DOHH2 (cell line): ENCODE measurements around the gene IGF2BP3.

Experiments
- H3F3A ChIP-seq: fragments of 200-600 bp; sonication (generic), shearing (Covaris generic); 2 replicates; pipeline ENCODE4 v1.6.0; 2016; ENCODE audit warnings: antibody characterized with exemption, mild to moderate bottlenecking; ENCODE audit not compliant: control insufficient read depth, insufficient read depth
- H3K27ac ChIP-seq: fragments of 200-600 bp; sonication (generic); 2 replicates; pipeline ENCODE4 v1.5.1; 2014; ENCODE audit warnings: low read depth, mild to moderate bottlenecking, low read length, moderate library complexity
- H3K27me3 ChIP-seq: fragments of 200-600 bp; sonication (generic); 2 replicates; pipeline ENCODE4 v1.6.1; 2014; ENCODE audit warnings: mild to moderate bottlenecking, low read length, mixed read lengths; ENCODE audit not compliant: control insufficient read depth
- H3K36me3 ChIP-seq: fragments of 200-600 bp; sonication (generic); 2 replicates; pipeline ENCODE4 v1.6.1; 2014; ENCODE audit warnings: mild to moderate bottlenecking, low read length, moderate library complexity, mixed read lengths; ENCODE audit not compliant: control insufficient read depth
- H3K4me1 ChIP-seq: fragments of 200-600 bp; sonication (generic); 2 replicates; pipeline ENCODE4 v1.6.1; 2014; ENCODE audit warnings: mild to moderate bottlenecking, low read length, mixed read lengths; ENCODE audit not compliant: control insufficient read depth
- H3K4me2 ChIP-seq: fragments of 200-600 bp; sonication (generic); 2 replicates; pipeline ENCODE4 v1.6.0; 2014; ENCODE audit warnings: mild to moderate bottlenecking, low read length, moderate library complexity
- H3K4me3 ChIP-seq: fragments of 200-600 bp; sonication (generic); 2 replicates; pipeline ENCODE4 v1.5.1; 2014; ENCODE audit warnings: mild to moderate bottlenecking, low read length, mixed read lengths
- H3K79me2 ChIP-seq: fragments of 200-600 bp; sonication (generic); 2 replicates; pipeline ENCODE4 v1.6.1; 2014; ENCODE audit warnings: mild to moderate bottlenecking, low read length, mixed read lengths; ENCODE audit not compliant: control insufficient read depth
- H3K9me2 ChIP-seq: fragments of 200-600 bp; sonication (generic); replicated peaks from 2 replicates; pipeline ENCODE4 v1.6.1; 2014; ENCODE audit warnings: mild to moderate bottlenecking, low read length, mixed read lengths; ENCODE audit not compliant: control insufficient read depth
- H3K9me3 ChIP-seq: fragments of 200-600 bp; sonication (generic); 2 replicates; pipeline ENCODE4 v1.6.1; 2014; ENCODE audit warnings: antibody characterized with exemption, low read length, mixed read lengths; ENCODE audit not compliant: control insufficient read depth, insufficient read depth
- H4K20me1 ChIP-seq: fragments of 200-600 bp; sonication (generic); 2 replicates; pipeline ENCODE4 v1.6.0; 2014; ENCODE audit warnings: low read depth, mild to moderate bottlenecking, antibody characterized with exemption, low read length, moderate library complexity; ENCODE audit not compliant: control insufficient read depth, insufficient read depth
- CTCF ChIP-seq: fragments of 200-600 bp; sonication (generic); IDR thresholded peaks from one replicate; pipeline ENCODE4 v1.5.1; 2014; ENCODE audit warnings: antibody characterized with exemption, mild to moderate bottlenecking, low read depth, low read length; ENCODE audit not compliant: poor library complexity, severe bottlenecking
- EZH2phosphoT487 ChIP-seq: fragments of 200-600 bp; sonication (generic); IDR thresholded peaks from 2 replicates; pipeline ENCODE4 v1.6.1; 2017; ENCODE audit warnings: borderline replicate concordance, mild to moderate bottlenecking, antibody characterized with exemption, low read length, moderate library complexity, mixed read lengths

The IGF2BP3 gene

GRCh38 chr7:23284871-23285270, 185.4 kb downstream of the IGF2BP3 start:
- TF ChIP-seq CTCF (no peak), EZH2phosphoT487 (no peak)
- H3K36me3 ChIP-seq, result no peaks in the 10 kb centered on the region
- no peak overlapping the region for H3K4me3 ChIP-seq
- no peaks in the 10 kb centered on the region for H3K9me3 ChIP-seq
- no peaks in the 10 kb centered on the region for H4K20me1 ChIP-seq
- H3F3A ChIP-seq, result 0 out of 2 replicates have a peak, but pooled peaks cover 3% of the 10 kb centered on the region
- no peak overlapping the region for H3K4me2 ChIP-seq
- no peak overlapping the region for H3K27ac ChIP-seq
- H3K79me2 ChIP-seq, result no peaks in the 10 kb centered on the region
- no peaks in the 10 kb centered on the region for H3K9me2 ChIP-seq
- H3K27me3 ChIP-seq, result no peaks in the 10 kb centered on the region
- H3K4me1 ChIP-seq, result peaks cover 7% of the 10 kb centered on the region

- Histone ChIP-seq H3K79me2 (no peaks in the 10 kb centered on the region), H3F3A (0 out of 2 replicates have a peak, but pooled peaks cover 3% of the 10 kb centered on the region), H3K4me1 (peaks cover 7% of the 10 kb centered on the region), H3K9me2 (no peaks in the 10 kb centered on the region), H3K27me3 (no peaks in the 10 kb centered on the region), H3K36me3 (no peaks in the 10 kb centered on the region), H3K4me2 (no peak overlapping the region), H3K9me3 (no peaks in the 10 kb centered on the region), H3K27ac (no peak overlapping the region), H3K4me3 (no peak overlapping the region), H4K20me1 (no peaks in the 10 kb centered on the region)
- TF ChIP-seq EZH2phosphoT487 (no peak), CTCF (no peak)
These were observed 187.2 kb downstream of the IGF2BP3 start for GRCh38 chr7:23283086-23283485.

GRCh38 chr7:23279819-23280525, 190.3 kb downstream of the IGF2BP3 start:
- TF ChIP-seq CTCF (no peak), EZH2phosphoT487 (no peak)

More at GRCh38 chr7:23279819-23280525, 190.3 kb downstream of the IGF2BP3 start:
- no peaks in the 10 kb centered on the region for H3K79me2 ChIP-seq
- no peaks in the 10 kb centered on the region for H3K9me3 ChIP-seq
- H3K27ac ChIP-seq, result no peak overlapping the region
- H3K4me2 ChIP-seq, result no peak overlapping the region
- H3K9me2 ChIP-seq, result no peaks in the 10 kb centered on the region
- no peaks in the 10 kb centered on the region for H4K20me1 ChIP-seq
- no peaks in the 10 kb centered on the region for H3K27me3 ChIP-seq
- H3K4me3 ChIP-seq, result no peak overlapping the region
- no peaks in the 10 kb centered on the region; the same call in 1 of the 2 replicates for H3F3A ChIP-seq
- H3K4me1 ChIP-seq, result peaks cover 6% of the 10 kb centered on the region
- no peaks in the 10 kb centered on the region for H3K36me3 ChIP-seq
